Dedifferentiated amniotic fluid mesenchymal stem cell (primary cell): ENCODE data around the gene SF3B6.
"Not testable (repeated sequence)": the region's sequence is repeated elsewhere in the genome, so short reads cannot be mapped to it uniquely, and the experiment has no call there.

Experiments used
- DNase-seq: peaks from one replicate; pipeline ENCODE4 v3.0.0-alpha.2; 2016; ENCODE audit errors: extremely low spot score

SF3B6 gene

GRCh38 chr2:24075915-24076848 is at the start of gene SF3B6:
SF3B6 (minus strand) TSS chr2:24076326; CDS start chr2:24076229, 97 bp downstream.
- DNase-seq, result peak; percentile 97

- peak; percentile 20 for DNase-seq
Measured at GRCh38 chr2:24123922-24124580, 47.9 kb upstream of the SF3B6 start.

GRCh38 chr2:24123195-24123921 is 47.2 kb upstream of the SF3B6 start, which contains the start of the genes FAM228B and PFN4:
FAM228B (plus strand) TSS chr2:24123469; CDS start chr2:24124362, 893 bp downstream.
PFN4 (minus strand) TSS chr2:24123334; CDS start chr2:24122535, 799 bp downstream.
- DNase-seq, result peak; percentile 68

- peak; percentile 23 for DNase-seq
Measured at GRCh38 chr2:24122366-24123194, 46.5 kb upstream of the SF3B6 start.

- DNase-seq, result no peak
Measured at GRCh38 chr2:24121469-24121868, 45.3 kb upstream of the SF3B6 start.

- no peak for DNase-seq
Measured at GRCh38 chr2:24121066-24121465, 44.9 kb upstream of the SF3B6 start.

- DNase-seq, result no peak
Measured at GRCh38 chr2:24117902-24118301, 41.8 kb upstream of the SF3B6 start.

- DNase-seq, result no peak
Measured at GRCh38 chr2:24115057-24115456, 38.9 kb upstream of the SF3B6 start.

GRCh38 chr2:24111407-24111901 is 35.3 kb upstream of the SF3B6 start:
- no peak for DNase-seq

GRCh38 chr2:24110660-24111303 is 34.7 kb upstream of the SF3B6 start:
- no peak for DNase-seq

- DNase-seq, result not testable (repeated sequence)
Measured at GRCh38 chr2:24109431-24109830, 33.3 kb upstream of the SF3B6 start.

- no peak for DNase-seq
Measured at GRCh38 chr2:24107336-24107735, 31.2 kb upstream of the SF3B6 start.

GRCh38 chr2:24106786-24107185 is 30.7 kb upstream of the SF3B6 start:
- no peak for DNase-seq

GRCh38 chr2:24105816-24106215 is 29.7 kb upstream of the SF3B6 start:
- DNase-seq, result no peak

GRCh38 chr2:24104906-24105305 is 28.8 kb upstream of the SF3B6 start:
- DNase-seq, result no peak

- DNase-seq, result no peak
Measured at GRCh38 chr2:24104110-24104650, 28.1 kb upstream of the SF3B6 start.

GRCh38 chr2:24102677-24103076 is 26.6 kb upstream of the SF3B6 start:
- DNase-seq, result no peak

- DNase-seq, result no peak
Measured at GRCh38 chr2:24101992-24102391, 25.9 kb upstream of the SF3B6 start.

- not testable (repeated sequence) for DNase-seq
Measured at GRCh38 chr2:24100732-24101131, 24.6 kb upstream of the SF3B6 start.

- DNase-seq, result not testable (repeated sequence)
Measured at GRCh38 chr2:24095171-24095677, 19.1 kb upstream of the SF3B6 start.
